BE2C (cell line): Measurements from ENCODE around the gene TM9SF1.

Experiments used
- DNase-seq: peaks from one replicate; pipeline ENCODE4 v3.0.0-alpha.2; 2020
- H3K27me3 ChIP-seq: fragments of 250-450 bp; sonication (Bioruptor Pico); 2 replicates; pipeline ENCODE4 v1.5.1; 2020; ENCODE audit warnings: mild to moderate bottlenecking
- H3K36me3 ChIP-seq: fragments of 250-450 bp; sonication (Bioruptor Pico); 2 replicates; pipeline ENCODE4 v1.5.1; 2020; ENCODE audit warnings: mild to moderate bottlenecking
- H3K4me1 ChIP-seq: fragments of 250-450 bp; sonication (Bioruptor Pico); 2 replicates; pipeline ENCODE4 v1.5.1; 2020
- H3K4me3 ChIP-seq: 2 replicates; pipeline ENCODE4 v1.5.1; 2011; ENCODE audit warnings: low read depth, low read length
- H3K9me3 ChIP-seq: fragments of 250-450 bp; sonication (Bioruptor Pico); 2 replicates; pipeline ENCODE4 v1.5.1; 2020
- CTCF ChIP-seq: IDR thresholded peaks from 2 replicates; pipeline ENCODE4 v1.5.1; 2012; ENCODE audit warnings: mild to moderate bottlenecking, low read depth, low read length

TM9SF1 gene

GRCh38 chr14:24145690-24146452 lies 49.4 kb downstream of the TM9SF1 start:
- Histone ChIP-seq H3K36me3 (peaks cover 17% of the 10 kb centered on the region), H3K4me3 (peak overlapping the region; percentile 90), H3K9me3 (no peaks in the 10 kb centered on the region), H3K27me3 (no peaks in the 10 kb centered on the region), H3K4me1 (no peaks in the 10 kb centered on the region)
- TF ChIP-seq CTCF, result no peak
- DNase-seq, result no peak

- Histone ChIP-seq H3K9me3 (no peaks in the 10 kb centered on the region), H3K4me1 (no peaks in the 10 kb centered on the region), H3K27me3 (no peaks in the 10 kb centered on the region), H3K36me3 (peaks cover 10% of the 10 kb centered on the region), H3K4me3 (no peak overlapping the region)
- no peak for TF ChIP-seq CTCF
- DNase-seq, result no peak
Observed at GRCh38 chr14:24145219-24145618, 50.0 kb downstream of the TM9SF1 start.

- H3K4me1 ChIP-seq, result no peaks in the 10 kb centered on the region
- no peaks in the 10 kb centered on the region for H3K9me3 ChIP-seq
- H3K27me3 ChIP-seq, result no peaks in the 10 kb centered on the region
- peaks cover 4% of the 10 kb centered on the region for H3K36me3 ChIP-seq
- no peak for TF ChIP-seq CTCF
- no peak overlapping the region for H3K4me3 ChIP-seq
- DNase-seq, result no peak
Observed at GRCh38 chr14:24144451-24144850, 50.8 kb downstream of the TM9SF1 start.

GRCh38 chr14:24143511-24143910 lies 51.7 kb downstream of the TM9SF1 start:
- H3K9me3 ChIP-seq, result no peaks in the 10 kb centered on the region
- H3K27me3 ChIP-seq, result no peaks in the 10 kb centered on the region
- no peak for TF ChIP-seq CTCF
- H3K4me1 ChIP-seq, result no peaks in the 10 kb centered on the region
- H3K4me3 ChIP-seq, result no peak overlapping the region
- peaks cover 11% of the 10 kb centered on the region for H3K36me3 ChIP-seq
- no peak for DNase-seq

- H3K36me3 ChIP-seq, result peaks cover 16% of the 10 kb centered on the region
- peak within 1 kb of the TSS; percentile 95 for H3K4me3 ChIP-seq
- no peaks in the 10 kb centered on the region for H3K4me1 ChIP-seq
- H3K9me3 ChIP-seq, result no peaks in the 10 kb centered on the region
- no peaks in the 10 kb centered on the region for H3K27me3 ChIP-seq
- TF ChIP-seq CTCF, result peak; percentile 27
- peak; percentile 100 for DNase-seq
Observed at GRCh38 chr14:24141097-24141880, 54.0 kb downstream of the TM9SF1 start, which contains the start of gene EMC9. Gene EMC9 (minus strand): TSS chr14:24141591. CDS start chr14:24141304, 287 bp downstream.
